Measurements from ENCODE around the gene SLCO3A1. TPM values are rescaled to one million over a fixed set of nuclear protein-coding genes. Genes with fewer than 3 reads are reported as not detected.

The SLCO3A1 gene
- total RNA-seq, 2 experiments from 2014 or later, result 4.2 to 4.8 TPM

- Mint-ChIP-seq H3K4me3 (no peak overlapping the region), H3K4me1 (ENCODE audit: low read depth) (peaks cover 19% of the 10 kb centered on the region)
Measured at GRCh38 chr15:91876187-91876586, 22.7 kb downstream of the SLCO3A1 start.

GRCh38 chr15:91878319-91878870, 24.9 kb downstream of the SLCO3A1 start:
- Mint-ChIP-seq H3K36me3 (ENCODE audit: low read depth) (no peaks in the 10 kb centered on the region), H3K4me1 (ENCODE audit: low read depth) (peaks cover 15% of the 10 kb centered on the region), H3K4me3 (no peak overlapping the region), H3K27ac (no peak overlapping the region), H3K27me3 (no peaks in the 10 kb centered on the region), H3K9me3 (no peaks in the 10 kb centered on the region)
- ATAC-seq, result no peak
- ChIA-PET CTCF (no interaction called here), POLR2A (no interaction called here)
- intact Hi-C loops (cut with micrococcal nuclease), result no loop called here
- no peak for DNase-seq
- no peak for TF ChIP-seq CTCF (IDR thresholded peaks at IDR 0.05)

More at GRCh38 chr15:91876187-91876586, 22.7 kb downstream of the SLCO3A1 start:
- ChIA-PET CTCF (interaction anchor here (1.7 kb wide), 1 partner anchor 10 kb away, joined by 3 read pairs; no protein-coding TSS in a partner anchor), POLR2A (no interaction called here)
- TF ChIP-seq CTCF (IDR thresholded peaks at IDR 0.05), result no peak
- DNase-seq (no peak), ATAC-seq (no peak)
- H3K36me3 Mint-ChIP-seq (ENCODE audit: low read depth), result no peaks in the 10 kb centered on the region
- no peak overlapping the region for H3K27ac Mint-ChIP-seq
- no peaks in the 10 kb centered on the region for H3K9me3 Mint-ChIP-seq
- no peaks in the 10 kb centered on the region for H3K27me3 Mint-ChIP-seq
- intact Hi-C loops (cut with micrococcal nuclease), result no loop called here

GRCh38 chr15:91879158-91879557, 25.6 kb downstream of the SLCO3A1 start:
- no peak for DNase-seq
- CTCF ChIA-PET, result no interaction called here
- H3K27ac Mint-ChIP-seq, result no peak overlapping the region
- no peaks in the 10 kb centered on the region for H3K36me3 Mint-ChIP-seq (ENCODE audit: low read depth)
- TF ChIP-seq CTCF (IDR thresholded peaks at IDR 0.05), result no peak
- POLR2A ChIA-PET, result no interaction called here
- H3K4me1 Mint-ChIP-seq (ENCODE audit: low read depth), result peaks cover 12% of the 10 kb centered on the region
- no peak overlapping the region for H3K4me3 Mint-ChIP-seq
- H3K27me3 Mint-ChIP-seq, result no peaks in the 10 kb centered on the region
- no peaks in the 10 kb centered on the region for H3K9me3 Mint-ChIP-seq
- intact Hi-C loops (cut with micrococcal nuclease), result no loop called here
- no peak for ATAC-seq

- POLR2A ChIA-PET, result no interaction called here
- H3K4me1 Mint-ChIP-seq (ENCODE audit: low read depth), result peaks cover 1% of the 10 kb centered on the region
Measured at GRCh38 chr15:91880373-91880772, 26.9 kb downstream of the SLCO3A1 start.

More at GRCh38 chr15:91880373-91880772, 26.9 kb downstream of the SLCO3A1 start:
- intact Hi-C loops (cut with micrococcal nuclease), result no loop called here
- H3K36me3 Mint-ChIP-seq (ENCODE audit: low read depth), result no peaks in the 10 kb centered on the region
- H3K4me3 Mint-ChIP-seq, result no peak overlapping the region
- no peak for TF ChIP-seq CTCF (IDR thresholded peaks at IDR 0.05)
- H3K9me3 Mint-ChIP-seq, result no peaks in the 10 kb centered on the region
- DNase-seq (no peak), ATAC-seq (no peak)
- CTCF ChIA-PET, result no interaction called here
- no peaks in the 10 kb centered on the region for H3K27me3 Mint-ChIP-seq
- H3K27ac Mint-ChIP-seq, result no peak overlapping the region

All from activated CD8-positive, alpha-beta T cell treated with anti-CD3 and anti-CD28 coated beads for 36 hours (primary cell).